Cardiac muscle cell (in vitro differentiated cells and primary cell): ENCODE measurements around the gene KCNV2. TPM values are rescaled to one million over a fixed set of nuclear protein-coding genes. Genes with fewer than 3 reads are reported as not detected.
A peak's percentile ranks its signal among the peaks of the same experiment; 100 is the strongest.

Experiments used
- DNase-seq, 2 donors: peaks; one replicate each; pipeline versions ENCODE4 v3.0.0 to v3.0.0-alpha.2; 2010 to 2017; ENCODE audit warnings: low read depth in 1 of 2, low spot score in 1 of 2
- H3K27ac ChIP-seq: fragments of 200-600 bp; sonication (generic); 2 replicates; pipeline ENCODE4 v1.5.1; 2016
- H3K27me3 ChIP-seq: fragments of 200-600 bp; sonication (generic); 2 replicates; pipeline ENCODE4 v1.6.0; 2016; ENCODE audit warnings: control low read depth
- H3K36me3 ChIP-seq: fragments of 200-600 bp; sonication (generic); 2 replicates; pipeline ENCODE4 v1.5.1; 2016; ENCODE audit warnings: control low read depth
- H3K4me1 ChIP-seq: fragments of 200-600 bp; sonication (generic); 2 replicates; pipeline ENCODE4 v1.8.1; 2017; ENCODE audit warnings: low read depth, mild to moderate bottlenecking, mixed run types
- H3K4me3 ChIP-seq: fragments of 200-600 bp; sonication (generic); 2 replicates; pipeline ENCODE4 v1.5.1; 2016; ENCODE audit warnings: mild to moderate bottlenecking
- H3K9me3 ChIP-seq: fragments of 200-600 bp; sonication (generic); 2 replicates; pipeline ENCODE4 v1.5.1; 2017; ENCODE audit warnings: low read depth, mild to moderate bottlenecking, control low read depth
- polyA plus RNA-seq: library from polyadenylated mRNA; unstranded; fragments of >200 nt; fragmentation: Nextera tagmentation; extraction: Ambion mirVana; gene quantifications from 2 replicates; pipeline ENCODE4 v1.2.1, GENCODE V29; 2016
- total RNA-seq: library from RNA; depleted of rRNA; stranded (reverse); fragments of >200 nt; gene quantifications from 2 replicates; pipeline ENCODE4 v1.2.3, GENCODE V29; 2016
- TF ChIP-seq, protein P1 (sequence below): IDR thresholded peaks from 2 replicates; pipeline ENCODE4 v1.5.1; 2012; ENCODE audit warnings: low read depth, mild to moderate bottlenecking, low read length

The KCNV2 gene
- total and polyA plus RNA-seq, 2 experiments from 2014 or later, result 0.49 TPM; not detected in 1

DNA sequence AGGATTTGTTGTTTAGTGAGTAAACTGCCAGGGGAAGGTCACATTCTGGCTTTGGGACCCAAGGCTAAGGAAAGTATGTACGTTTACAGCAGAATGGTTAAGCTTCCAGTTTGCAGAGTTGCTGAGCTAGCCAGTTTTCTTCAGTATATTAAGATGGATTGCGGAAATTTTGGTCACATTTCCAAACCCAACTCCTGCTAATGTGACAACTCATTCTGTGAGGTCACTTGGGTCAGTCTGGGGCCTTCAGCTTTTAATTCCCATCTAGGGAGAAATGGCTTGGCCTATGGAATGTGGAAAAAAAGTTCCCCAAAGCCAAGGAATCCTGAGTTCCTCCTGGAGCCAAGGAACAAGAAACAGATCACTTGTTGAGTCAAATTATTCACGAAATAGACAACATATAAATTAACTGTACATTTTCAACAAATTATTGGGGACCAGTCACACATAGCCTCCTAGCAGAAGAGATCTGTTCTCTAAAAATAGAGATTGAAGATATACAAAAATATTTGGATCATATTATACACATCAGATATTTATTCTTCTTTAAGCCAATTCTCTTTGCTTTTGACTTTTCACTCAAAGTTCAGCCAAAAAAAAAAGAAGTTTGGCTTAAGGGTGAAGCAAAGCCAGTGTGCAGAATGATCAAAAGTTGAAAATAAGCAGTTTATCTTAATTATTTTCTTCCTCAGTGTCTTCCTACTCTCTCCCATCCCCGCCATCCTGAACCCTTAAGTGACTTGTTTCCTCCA lies 8.8 kb downstream of the KCNV2 start:
- H3K4me1 ChIP-seq, result peaks cover 16% of the 10 kb centered on the region
- H3K27ac ChIP-seq, result no peak overlapping the region
- no peak overlapping the region for H3K4me3 ChIP-seq
- TF ChIP-seq, protein P1, sequence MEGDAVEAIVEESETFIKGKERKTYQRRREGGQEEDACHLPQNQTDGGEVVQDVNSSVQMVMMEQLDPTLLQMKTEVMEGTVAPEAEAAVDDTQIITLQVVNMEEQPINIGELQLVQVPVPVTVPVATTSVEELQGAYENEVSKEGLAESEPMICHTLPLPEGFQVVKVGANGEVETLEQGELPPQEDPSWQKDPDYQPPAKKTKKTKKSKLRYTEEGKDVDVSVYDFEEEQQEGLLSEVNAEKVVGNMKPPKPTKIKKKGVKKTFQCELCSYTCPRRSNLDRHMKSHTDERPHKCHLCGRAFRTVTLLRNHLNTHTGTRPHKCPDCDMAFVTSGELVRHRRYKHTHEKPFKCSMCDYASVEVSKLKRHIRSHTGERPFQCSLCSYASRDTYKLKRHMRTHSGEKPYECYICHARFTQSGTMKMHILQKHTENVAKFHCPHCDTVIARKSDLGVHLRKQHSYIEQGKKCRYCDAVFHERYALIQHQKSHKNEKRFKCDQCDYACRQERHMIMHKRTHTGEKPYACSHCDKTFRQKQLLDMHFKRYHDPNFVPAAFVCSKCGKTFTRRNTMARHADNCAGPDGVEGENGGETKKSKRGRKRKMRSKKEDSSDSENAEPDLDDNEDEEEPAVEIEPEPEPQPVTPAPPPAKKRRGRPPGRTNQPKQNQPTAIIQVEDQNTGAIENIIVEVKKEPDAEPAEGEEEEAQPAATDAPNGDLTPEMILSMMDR, result no peak
- no peaks in the 10 kb centered on the region for H3K27me3 ChIP-seq
- no peaks in the 10 kb centered on the region for H3K9me3 ChIP-seq
- DNase-seq, result no peak
- no peaks in the 10 kb centered on the region for H3K36me3 ChIP-seq

DNA sequence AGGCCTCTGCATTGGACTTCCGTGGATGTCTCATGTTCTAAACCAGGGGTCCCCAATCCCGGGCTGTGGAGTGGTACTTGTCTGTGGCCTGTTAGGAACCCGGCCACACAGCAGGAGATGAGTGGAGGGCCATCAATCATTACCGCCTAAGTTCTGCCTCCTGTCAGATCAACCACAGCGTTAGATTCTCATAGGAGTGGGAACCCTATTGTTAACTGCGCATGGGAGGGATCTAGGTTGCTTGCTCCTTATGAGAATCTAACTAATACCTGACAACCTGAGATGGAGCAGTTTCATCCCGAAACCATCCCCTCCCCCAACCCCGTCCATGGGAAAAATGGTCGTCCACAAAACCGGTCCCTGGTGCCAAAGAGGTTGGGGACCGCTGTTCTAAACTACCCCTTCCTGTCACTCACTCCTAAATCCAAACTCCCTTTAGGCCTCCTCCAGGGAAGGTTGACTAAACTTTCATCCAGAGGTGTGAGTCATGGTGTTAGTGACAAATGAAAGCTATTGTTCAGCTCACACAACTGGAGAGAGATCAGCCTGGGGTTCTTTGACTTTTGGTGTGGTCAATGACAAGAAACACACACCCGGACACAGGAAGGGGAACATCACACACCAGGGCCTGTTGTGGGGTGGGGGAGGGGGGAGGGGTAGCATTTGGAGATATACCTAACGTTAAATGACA lies 9.5 kb downstream of the KCNV2 start:
- H3K27ac ChIP-seq, result no peak overlapping the region
- H3K9me3 ChIP-seq, result no peaks in the 10 kb centered on the region
- no peaks in the 10 kb centered on the region for H3K36me3 ChIP-seq
- H3K4me3 ChIP-seq, result no peak overlapping the region
- no peaks in the 10 kb centered on the region for H3K27me3 ChIP-seq
- DNase-seq, result peak in 1 of 2 donors; percentile 28
- H3K4me1 ChIP-seq, result peaks cover 23% of the 10 kb centered on the region
- TF ChIP-seq, protein P1, result no peak

DNA sequence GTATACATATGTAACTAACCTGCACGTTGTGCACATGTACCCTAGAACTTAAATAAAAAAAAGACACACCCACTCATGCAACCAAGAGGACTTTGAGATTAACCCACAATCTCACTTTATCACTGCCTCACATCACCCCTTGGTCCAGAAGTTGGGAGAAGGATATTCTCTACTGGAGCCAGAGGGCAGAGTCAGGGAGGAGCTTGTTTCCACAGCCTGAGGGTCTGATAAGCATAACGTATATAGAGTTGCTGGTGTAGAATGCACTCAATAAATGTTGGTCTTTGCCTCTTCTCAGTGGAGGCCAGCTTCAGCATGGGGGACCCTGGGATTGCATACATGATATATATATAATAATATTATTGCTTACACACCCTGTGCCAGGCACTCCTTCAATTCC lies 10.1 kb downstream of the KCNV2 start:
- TF ChIP-seq, protein P1, result no peak
- H3K4me3 ChIP-seq, result no peak overlapping the region

DNA sequence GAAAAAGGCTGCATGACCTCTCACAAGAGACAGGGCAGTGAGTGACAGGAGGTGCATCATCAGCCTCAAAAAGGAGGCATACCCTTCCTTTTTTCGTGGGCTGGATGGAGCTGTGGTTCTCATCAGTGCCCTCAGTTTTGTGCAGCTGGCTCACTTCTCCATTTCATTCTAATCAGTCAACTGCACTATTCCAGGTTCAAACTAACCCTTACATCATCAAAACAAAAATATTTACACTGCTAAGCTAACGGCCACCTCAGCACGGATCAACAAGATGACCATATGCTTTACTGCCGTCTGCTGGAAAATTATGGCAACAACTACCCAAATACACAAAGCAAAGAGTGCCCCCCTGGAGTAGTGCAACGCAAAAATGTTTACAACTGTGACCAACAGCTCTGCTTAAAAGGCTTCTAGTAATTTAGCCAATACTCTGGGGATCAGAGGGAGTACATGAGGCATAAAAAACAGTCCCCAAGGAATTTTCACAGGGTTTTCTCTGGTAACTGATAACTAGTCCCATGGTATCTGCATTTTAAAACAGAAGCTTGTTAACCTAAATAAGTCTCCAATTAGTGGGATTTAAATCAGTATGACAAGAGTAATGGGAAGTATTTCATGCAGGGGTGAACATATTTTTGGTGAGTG lies 10.8 kb downstream of the KCNV2 start:
- H3K27me3 ChIP-seq, result no peaks in the 10 kb centered on the region
- TF ChIP-seq, protein P1, result peak; percentile 85
- H3K36me3 ChIP-seq, result no peaks in the 10 kb centered on the region
- H3K4me3 ChIP-seq, result no peak overlapping the region
- DNase-seq, result peak; percentile 56 to 86
- no peaks in the 10 kb centered on the region for H3K9me3 ChIP-seq
- H3K27ac ChIP-seq, result no peak overlapping the region
- peaks cover 29% of the 10 kb centered on the region for H3K4me1 ChIP-seq

More for the DNA sequence above, 10.1 kb downstream of the KCNV2 start:
- Histone ChIP-seq H3K27ac (no peak overlapping the region), H3K27me3 (no peaks in the 10 kb centered on the region), H3K9me3 (no peaks in the 10 kb centered on the region), H3K4me1 (peaks cover 29% of the 10 kb centered on the region), H3K36me3 (no peaks in the 10 kb centered on the region)
- DNase-seq, result no peak

DNA sequence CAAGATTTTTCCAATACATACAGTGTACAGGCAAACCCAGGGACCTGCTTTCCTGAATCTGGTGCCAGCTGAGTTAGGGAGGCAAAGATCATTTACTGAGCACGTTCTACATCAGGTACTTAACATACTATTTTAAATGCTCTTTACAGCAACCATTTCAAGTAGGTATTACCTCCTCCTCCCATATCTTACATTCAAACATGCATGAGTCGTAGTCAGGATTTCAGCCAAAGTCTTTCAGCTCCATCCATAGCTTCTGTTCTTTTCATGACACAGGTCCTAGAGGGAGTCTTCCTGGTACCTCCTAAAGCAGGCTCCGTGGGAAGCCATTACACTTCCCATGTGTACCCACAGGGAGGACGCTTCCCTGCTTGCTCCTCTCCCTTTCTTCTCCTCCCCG lies 11.7 kb downstream of the KCNV2 start:
- no peak overlapping the region for H3K27ac ChIP-seq
- no peaks in the 10 kb centered on the region for H3K36me3 ChIP-seq
- peak in 1 of 2 donors; percentile 41 for DNase-seq
- H3K4me3 ChIP-seq, result no peak overlapping the region
- no peaks in the 10 kb centered on the region for H3K27me3 ChIP-seq
- H3K9me3 ChIP-seq, result no peaks in the 10 kb centered on the region
- TF ChIP-seq, protein P1, result no peak
- peaks cover 29% of the 10 kb centered on the region for H3K4me1 ChIP-seq
